NK-92 (cell line): ENCODE data around the gene RHBDF2.
A peak's percentile ranks its signal among the peaks of the same experiment; 100 is the strongest.

Experiments used
- DNase-seq: peaks from one replicate; lab custom pipeline; 2025; ENCODE audit not compliant: unreplicated experiment; lab: John Stamatoyannopoulos, UW

RHBDF2 gene

DNA sequence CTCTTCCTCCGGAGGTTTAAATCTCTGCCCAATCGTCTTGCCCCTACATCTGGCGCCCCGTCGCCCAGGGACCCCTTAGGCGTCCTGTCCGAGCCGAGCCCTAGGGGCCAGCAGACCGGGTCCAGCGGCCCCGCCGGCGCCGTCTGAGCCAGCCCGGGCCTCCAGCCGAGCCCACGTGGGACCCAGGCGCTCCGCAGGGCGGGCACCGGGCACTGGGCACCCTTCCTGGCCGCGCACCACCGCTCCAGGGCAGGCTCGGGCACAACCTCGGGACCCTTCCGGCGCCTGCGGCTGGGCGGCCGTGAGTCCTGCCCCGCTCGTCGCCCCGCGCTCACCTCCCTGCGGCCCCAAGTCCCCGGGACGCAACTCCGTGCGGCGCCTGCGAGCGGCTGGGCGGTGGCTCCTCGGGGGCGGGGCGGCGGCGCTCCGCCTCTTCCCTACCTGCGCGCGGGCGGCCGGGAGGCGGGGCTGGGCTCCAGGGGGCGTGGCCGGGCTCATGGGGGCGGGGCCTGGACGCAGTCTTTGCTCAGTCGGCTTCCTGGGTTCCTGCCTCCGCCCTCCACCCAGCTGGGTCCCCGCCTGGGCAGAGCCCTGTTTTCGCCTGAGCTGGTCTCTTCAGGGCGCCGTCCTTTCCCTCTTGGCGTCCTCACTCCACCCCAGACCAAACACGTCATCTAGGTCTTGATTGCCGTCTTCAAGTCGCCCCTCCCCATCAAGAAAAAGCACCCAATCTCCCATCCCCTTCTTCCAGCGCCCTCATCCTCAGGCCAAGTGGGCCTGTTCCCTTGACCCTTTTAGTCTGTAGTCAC lies at the start of gene RHBDF2:
TSS of gene RHBDF2 (minus strand) at position 406 of the 809 bp plus-strand sequence. CDS start 19,899 bp downstream, outside the sequence.
- DNase-seq: peak; percentile 63

DNA sequence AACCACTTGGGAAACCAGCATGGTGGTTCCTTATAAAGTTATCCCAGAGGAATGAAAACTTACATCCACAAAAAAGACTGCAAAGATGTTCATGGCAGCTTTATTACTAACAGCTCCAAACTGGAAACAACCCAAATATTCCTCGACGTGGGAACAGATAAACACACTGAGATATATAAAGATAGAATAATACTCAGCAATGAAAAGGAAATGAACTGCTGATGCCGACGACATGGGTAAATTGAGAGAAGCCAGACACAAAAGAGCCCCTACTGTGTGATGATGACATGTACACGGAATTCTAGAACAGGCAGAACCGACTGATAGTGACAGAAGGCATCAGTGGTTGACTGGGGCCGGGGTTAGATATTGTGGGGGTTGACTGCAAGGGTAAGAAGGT lies 48.3 kb upstream of the RHBDF2 start:
- no peak for DNase-seq

DNA sequence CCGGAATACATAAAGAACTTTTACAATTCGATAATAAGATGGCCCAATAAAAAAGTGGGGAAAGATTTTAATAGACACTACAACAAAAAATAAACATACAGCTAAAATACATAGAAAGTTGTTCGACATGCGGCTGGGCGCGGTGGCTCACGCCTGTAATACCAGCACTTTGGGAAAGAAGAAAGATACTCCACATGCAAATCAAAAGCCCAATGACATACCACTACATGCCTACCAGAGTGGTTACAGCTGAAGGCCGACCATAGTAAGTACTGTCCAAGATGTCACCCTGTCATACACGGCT lies 47.9 kb upstream of the RHBDF2 start:
- DNase-seq: no peak

DNA sequence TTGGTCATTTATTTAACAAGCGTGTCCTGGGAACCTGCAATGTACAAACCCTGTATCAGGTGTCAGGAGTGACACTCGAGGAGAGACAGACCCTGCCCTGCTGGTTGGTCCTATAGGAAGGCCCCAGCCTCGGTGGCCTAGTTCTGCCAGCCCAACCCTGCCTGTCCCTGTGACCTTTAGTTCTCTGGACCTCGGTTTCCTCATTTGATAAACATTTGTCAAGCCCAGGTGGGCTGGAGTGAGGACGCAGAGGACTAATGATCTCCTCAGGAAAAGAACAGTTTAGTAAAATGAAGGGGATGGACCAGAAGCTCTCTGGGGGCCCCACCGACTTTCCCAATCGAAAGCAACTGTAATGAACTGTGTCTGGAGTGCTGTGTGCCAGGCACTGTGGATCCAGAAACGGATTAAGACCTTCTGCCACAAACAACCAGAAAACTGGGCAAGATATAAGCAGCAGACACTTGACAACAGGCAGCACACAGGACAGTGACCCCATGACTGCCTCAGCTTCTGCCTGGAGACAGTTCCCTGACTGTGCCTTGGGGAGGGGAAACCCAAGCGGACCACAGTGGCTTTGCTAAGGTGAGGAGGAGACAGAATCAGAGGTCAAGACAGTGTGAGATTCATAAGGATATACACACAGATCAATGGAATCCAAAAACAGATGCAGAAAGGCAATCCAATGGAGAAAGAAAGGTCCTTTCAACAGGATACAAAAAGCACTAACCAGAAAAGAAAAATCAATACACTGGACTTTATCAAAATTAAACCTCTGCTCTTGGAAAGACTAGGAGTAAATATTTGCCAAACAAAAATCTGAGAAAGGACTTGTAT lies 47.4 kb upstream of the RHBDF2 start:
- no peak for DNase-seq

DNA sequence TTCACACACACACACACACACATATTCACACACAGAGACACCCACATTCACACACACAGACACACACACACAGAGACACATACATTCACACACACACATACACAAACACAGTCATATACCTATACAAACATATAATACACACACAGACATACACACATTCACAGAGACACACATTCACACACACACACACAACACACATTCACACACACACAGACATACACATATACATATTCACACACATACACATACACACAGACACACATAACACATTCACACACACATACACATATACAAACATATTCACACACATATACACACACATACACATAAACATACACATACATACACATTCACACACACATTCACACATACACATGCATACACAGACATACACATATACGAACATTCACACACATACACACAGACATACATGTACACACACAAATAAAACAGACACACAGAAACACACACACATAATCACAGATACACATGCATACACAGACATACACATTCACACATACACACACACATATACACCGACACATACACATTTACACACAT lies 46.5 kb upstream of the RHBDF2 start:
- DNase-seq: no peak

DNA sequence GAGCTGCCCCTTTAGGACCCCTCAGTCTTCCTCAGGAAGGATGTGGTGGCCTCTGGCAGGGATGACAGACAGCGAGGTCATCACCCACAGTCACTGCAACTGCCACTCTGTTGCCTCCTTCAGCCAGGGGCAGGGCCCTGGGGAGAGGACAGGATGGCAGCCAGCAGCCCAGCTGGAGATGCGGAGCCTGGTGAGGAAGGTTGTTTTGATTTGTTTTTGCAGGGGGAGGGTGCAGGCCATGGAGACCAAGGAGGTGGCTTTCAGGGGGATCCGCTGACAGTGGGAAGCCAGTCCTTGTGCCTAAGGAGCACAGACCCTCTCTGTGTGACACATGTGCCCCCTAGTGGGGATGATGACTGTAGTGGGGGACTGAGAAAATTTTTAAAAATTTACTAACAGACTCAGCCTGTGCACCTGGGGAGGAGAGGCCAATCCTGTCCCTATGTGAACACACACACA lies 46.0 kb upstream of the RHBDF2 start:
- DNase-seq: no peak

DNA sequence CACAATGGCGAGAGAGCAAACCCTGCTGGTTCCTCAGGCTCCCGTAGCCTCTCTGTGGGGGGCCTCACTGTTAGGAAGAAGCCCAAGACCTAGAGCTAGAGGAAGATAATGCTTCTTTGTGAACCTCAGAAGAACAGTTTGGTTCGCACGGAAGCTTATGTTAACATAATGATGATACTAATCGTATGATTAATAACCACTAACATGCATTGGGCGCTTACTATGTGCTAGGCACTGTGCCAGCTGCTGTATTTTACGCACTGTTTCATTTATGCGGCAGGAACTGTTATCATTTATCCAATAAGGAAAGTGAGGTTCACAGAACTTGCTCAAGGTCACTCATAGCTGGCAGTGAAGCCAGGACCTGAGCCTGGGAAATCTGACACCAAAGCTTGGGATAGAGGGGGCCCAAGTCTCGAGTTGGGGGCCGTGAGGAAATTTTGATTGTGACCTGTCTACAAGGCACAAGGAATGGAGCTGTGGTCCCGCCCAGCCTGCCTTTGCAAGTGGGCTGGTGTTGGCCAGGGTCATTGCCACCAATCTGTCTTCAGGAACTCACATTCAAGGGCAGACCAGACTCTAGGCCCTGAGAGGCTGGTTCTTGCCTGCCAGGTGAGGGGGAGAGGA lies 45.4 kb upstream of the RHBDF2 start:
- no peak for DNase-seq

DNA sequence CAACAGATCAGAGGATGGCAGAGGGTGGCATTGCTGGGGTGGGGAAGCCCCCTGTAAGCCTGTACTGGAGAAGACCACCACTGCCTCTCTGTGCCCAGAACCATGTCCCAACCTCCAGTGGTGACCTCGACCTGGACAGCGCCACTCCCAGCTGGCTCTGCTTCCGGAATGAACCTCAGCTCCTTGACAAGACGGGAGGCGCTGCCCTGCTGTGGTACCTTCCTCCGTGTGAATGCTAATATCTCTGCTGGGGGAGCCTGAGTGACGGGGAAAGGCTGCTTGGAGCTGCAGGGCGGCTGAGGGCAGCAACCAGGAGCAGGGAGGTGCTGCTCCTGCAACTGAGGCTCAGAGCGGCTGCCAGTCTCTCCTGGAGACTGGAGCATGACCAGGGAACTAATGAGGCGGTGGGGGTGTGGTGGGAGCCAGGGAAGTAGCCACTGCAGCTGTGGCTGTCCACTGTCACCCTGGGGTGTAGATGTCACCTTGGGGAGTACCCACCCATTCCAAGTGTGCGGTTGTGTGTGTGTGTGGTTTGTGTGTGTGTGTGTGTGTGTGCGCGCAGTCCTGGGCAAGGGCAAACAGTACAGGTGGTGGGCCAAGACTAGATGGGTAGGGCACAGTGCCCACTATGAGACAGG lies 44.8 kb upstream of the RHBDF2 start:
- DNase-seq: no peak

DNA sequence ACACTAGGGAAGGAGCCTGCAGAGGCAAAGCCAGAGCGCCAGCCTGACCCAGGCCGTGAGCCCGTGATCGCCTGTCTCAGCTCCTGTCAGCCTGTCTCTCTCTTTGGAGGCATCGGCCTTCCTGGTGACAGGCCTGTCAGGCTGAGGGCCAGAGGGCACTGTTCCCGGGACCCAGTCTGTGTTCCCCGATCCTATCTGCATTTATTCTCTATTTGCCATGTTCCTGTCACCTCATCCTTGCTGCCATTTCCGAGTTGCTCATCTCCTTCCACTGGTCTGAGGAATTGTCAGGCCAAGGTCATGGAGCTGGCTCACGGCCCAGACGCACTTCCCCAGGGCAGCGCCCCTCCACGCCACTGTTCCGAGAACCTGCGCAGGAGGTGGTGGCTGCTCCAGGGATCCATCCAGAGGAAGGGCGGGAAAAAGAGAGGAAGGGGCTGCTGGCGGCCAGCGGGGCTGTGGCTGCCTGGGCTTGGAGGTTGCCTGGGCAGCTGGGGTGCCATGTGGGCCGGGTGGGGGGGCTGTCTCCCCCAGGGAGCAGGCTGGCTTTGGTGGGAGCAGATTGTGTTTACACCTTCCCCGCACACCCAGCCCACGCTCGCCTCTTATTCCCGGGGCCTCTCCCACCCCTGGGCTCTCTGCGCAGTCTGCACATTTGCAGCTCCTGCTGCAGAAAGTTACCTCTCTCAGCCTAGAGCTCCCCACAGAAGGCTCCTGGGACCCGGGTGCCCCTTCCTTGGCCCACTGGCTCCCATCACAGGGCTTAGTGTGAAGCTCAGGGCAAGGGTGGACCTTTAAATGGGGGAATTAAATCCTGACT lies 43.5 kb upstream of the RHBDF2 start:
- DNase-seq: no peak

DNA sequence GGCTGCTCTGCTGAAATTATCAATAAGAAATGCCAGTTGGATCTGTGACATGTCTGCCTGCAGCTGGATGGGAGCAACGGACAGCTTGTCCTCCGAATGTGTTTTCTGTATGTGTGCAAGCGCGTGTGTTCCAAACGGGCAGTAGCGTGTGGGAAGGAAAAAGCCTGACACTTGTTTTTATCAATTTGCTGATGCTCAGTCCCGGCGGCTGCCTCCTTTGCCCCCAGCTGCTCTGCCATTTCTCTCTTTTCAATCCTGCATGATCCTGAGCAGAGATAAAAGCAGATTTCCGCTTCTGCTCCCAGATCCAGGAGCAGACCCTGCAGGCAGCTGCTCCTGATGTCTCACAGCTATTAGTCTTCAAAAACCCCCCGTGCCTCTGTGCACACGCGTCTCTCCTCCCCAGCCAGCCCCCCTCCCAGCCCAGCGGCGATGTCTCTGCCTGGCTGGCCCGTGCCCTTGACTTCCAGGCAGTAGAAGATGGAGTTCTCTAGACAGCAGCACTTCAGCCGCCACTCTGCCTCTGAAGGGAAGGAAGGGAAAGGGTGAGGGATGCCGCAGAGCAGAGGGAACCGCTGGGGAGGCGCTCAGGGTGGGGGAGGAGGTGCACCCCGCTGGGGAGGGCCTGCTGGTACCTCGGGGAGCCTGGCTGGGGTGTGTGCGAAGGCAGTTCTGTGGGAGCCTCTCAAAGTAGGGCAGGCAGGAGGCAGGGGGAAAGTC lies 42.8 kb upstream of the RHBDF2 start:
- DNase-seq: no peak

DNA sequence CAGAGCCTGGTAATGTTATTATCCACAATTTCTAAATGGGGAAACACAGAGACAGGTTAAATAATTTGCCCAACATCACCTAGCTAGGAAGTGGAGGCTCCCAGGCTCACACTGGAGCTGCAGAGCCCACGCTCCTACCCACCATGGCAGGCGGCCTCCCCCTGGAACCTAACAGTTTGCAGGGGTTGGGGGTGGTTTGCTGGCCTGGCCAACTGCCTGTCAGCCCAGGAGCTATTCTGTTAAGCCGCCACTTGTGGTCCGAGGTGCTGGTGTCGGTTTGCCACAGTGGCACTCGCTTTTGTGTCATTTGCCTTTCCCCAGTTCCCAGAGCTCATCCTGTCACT lies 42.2 kb upstream of the RHBDF2 start:
- DNase-seq: no peak

DNA sequence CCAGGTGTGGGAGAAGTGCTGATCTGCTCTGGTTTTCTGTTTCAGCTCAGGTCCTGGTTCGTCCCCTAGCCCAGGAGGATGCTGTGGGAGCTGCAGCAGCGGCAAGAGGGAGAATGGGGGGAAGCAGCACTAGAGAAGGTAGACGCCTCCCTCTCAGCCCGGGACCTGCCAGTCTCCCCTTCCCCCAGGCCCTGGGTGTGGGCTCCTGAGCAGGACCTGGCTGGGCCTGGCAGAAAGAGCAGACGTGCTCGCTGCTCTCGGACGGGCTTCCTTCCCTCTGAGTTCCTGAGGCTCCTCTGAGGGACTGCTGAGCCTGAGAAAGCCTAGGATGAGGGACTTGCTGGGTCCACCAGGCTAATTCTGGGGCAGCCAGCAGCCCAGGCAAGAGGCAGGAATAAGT lies 41.8 kb upstream of the RHBDF2 start:
- no peak for DNase-seq

DNA sequence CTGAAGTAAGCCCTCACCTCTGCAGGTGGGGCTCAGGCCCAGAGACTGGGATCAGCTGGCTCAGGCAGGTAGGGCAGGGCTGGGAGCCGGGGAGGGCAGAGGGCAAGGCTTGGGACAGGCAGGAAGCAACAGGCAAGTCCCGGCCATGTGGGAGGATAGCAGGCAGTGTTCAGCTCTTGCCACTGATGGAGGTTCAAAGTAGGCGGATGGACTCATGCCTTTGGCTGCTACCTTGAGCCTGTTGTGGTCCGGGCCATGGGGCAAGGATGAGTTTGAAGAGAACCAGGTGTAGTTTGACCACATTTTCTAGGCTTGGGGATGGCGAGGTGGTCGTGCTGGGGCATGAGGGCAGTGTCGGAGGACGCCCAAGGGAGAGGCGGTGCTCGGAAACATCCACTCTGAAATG lies 41.3 kb upstream of the RHBDF2 start:
- DNase-seq: no peak

DNA sequence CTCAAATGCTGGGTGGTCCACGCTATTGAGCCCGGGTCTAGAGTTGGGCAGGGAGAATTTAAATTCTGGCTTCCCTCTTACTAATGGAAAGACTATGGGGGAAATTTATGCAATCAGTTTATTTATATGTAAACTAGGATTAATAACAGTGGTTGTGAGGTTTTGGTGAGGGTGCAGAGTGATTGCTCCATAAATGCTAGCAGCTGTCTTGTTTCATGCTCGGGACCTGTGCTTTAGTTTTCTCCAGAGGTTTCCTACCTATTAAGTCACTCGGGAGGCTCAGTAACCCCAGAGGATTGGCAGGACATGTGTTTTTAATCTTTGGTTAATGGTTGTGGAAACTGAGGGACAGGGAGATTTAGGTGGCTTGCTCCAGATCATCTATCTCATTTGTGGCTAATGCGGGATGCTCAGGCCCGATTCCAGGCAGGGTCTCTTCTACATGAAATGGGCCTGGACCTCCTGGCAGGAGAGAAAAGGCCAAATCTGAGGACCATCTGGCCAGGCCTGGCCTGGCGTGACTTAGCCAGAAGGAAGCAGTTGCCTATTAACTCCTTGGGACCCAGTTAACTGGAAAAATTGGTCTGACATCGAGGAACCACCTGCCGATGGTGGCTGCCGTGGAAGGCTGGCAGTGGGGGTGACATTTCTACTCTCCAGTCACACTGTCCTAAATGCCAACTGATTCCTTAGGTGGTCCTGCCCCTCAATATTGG lies 40.7 kb upstream of the RHBDF2 start:
- DNase-seq: no peak

DNA sequence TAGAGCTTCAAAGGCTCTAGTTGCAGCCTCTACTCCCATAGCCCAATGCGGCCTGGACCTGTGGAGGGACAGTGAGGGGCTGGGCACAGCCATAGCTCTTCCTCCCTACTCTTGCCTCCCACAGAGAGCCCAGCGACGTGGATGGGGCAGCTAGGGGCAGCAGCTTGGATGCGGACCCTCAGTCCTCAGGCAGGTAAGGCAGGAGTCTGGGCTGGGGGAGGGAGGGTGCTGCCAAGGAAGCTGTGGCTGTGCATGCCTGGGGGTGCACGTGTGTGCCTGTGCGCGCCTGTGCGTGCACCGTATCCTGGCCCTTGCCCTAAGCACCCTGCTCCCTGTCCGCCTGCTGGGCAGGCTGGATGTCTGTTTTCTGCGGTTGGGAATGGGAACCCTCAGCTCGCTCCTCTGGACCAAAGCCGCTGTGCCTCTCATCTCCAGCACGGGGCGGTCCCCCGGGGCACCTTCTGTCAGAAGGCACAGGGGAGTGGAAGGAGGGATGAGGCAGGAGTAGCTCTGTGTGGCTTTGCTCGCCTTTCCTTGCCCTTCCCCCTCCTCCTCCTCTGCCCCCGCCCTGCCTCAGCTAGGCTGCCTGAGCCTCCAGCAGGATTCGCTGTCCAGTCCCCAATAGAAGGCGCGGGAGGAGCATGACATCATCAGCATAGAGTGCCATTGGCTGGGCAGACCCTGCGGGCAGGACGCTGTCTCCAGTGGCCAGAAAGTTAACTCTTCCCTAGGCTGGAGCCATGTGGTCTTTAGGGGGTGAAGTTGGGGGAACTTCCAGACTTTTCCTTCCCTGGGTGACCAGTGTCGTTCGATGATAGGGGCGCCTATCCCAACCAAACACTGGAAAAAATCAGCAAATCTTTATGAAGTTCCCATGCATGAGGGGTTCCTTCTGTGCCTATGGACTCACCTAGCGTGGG lies 39.4 kb upstream of the RHBDF2 start:
- DNase-seq: no peak

DNA sequence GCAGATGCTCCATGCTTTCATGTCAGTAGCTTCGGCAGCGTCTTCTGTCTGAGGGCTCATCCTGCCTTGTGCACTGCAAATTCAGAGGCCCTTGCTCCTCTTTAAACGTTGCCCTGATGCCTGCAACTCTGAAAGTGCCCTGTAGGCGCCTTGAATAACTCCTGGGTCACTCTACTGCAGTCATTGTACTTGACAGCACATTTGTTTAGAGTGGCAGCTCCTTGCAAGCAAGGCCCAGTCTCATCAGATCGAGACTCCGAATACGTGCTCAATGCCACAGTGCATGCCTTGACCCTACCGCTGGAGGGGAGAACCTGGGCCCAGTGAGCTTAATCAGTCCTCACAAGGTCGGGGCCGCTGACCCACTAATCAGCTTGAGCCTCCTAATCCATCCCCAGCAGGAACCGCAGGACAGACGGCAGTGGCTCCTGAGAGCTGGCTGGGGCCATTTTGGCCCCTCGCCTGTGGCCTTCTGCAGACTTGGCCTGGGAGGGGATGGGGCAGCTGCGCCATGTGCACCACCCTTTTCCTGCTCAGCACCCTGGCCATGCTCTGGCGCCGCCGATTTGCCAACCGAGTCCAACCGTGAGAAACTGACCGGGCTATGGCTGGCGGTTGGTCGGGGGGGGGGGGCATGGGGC lies 38.5 kb upstream of the RHBDF2 start, which contains the start of gene PRCD:
TSS of gene PRCD (plus strand) at position 414 of the 641 bp plus-strand sequence. CDS start at position 512, 98 bp downstream.
- DNase-seq: no peak

DNA sequence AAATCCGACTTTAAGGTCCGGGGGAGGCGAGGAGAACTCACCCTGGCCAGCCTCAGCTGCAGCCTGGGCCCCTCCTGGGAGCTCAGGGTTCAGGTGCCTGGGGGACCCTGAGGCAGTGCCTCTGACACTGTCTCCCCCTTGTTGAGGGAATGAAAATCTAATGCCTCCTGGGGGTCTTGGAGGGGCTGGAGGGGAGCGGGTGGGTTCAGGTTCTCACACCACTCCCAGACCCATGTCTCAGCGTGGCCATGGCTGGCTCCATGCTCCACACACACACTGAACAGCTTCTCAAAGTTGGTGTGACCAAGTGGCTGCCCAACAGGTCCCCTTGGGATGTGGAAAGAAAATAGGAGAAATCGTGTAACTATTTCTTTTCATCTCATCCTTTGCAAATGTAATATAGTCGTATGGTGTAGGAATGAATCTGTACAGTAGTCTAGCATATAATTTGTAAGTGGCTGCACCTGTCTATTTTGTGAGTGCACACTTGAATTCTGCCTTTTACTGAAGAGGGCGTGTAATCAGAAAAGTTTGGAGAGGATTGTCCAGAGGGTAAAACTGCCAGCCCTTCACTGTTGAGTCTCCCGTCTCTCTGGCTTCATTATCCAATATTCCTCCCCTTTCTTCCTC lies 37.8 kb upstream of the RHBDF2 start:
- no peak for DNase-seq
